B cell (primary cell): Measurements from ENCODE around the gene AP2B1.

Experiments
- CTCF ChIP-seq: fragments of 200-600 bp; IDR thresholded peaks from one replicate; pipeline ENCODE4 v1.8.0; 2022; ENCODE audit warnings: antibody characterized with exemption, mild to moderate bottlenecking
- EZH2 ChIP-seq: IDR thresholded peaks from 2 replicates; pipeline ENCODE4 v1.6.1; 2012; ENCODE audit warnings: borderline replicate concordance, low read depth, mild to moderate bottlenecking, moderate library complexity, low read length; ENCODE audit not compliant: insufficient read depth, poor library complexity, severe bottlenecking

- TF ChIP-seq CTCF, result no peak
- no peak for TF ChIP-seq EZH2
Measured at GRCh38 chr17:35745749-35746320, 158.7 kb downstream of the AP2B1 start.
